Spinal cord (tissue), 10 donors: Measurements from ENCODE around the gene KIAA1210. TPM values are rescaled to one million over a fixed set of nuclear protein-coding genes. Genes with fewer than 3 reads are reported as not detected.
A peak's percentile ranks its signal among the peaks of the same experiment; 100 is the strongest.

Experiments
- DNase-seq, 6 donors: peaks; one replicate each; pipeline versions ENCODE4 v3.0.0 to v3.0.0-alpha.2; 2013 to 2015; ENCODE audit warnings: low spot score in 6 of 6, low read depth in 4 of 6
- H3K27ac ChIP-seq: one replicate; pipeline ENCODE4 v1.5.1; 2013; ENCODE audit warnings: low read depth, low read length, control low read depth
- H3K27me3 ChIP-seq: one replicate; pipeline ENCODE4 v1.6.1; 2013; ENCODE audit warnings: low read length; ENCODE audit not compliant: control insufficient read depth, insufficient read depth
- H3K36me3 ChIP-seq: one replicate; pipeline ENCODE4 v1.6.1; 2013; ENCODE audit warnings: low read length; ENCODE audit not compliant: control insufficient read depth, insufficient read depth
- H3K4me1 ChIP-seq: one replicate; pipeline ENCODE4 v1.6.1; 2013; ENCODE audit warnings: low read length; ENCODE audit not compliant: control insufficient read depth, insufficient read depth
- H3K4me3 ChIP-seq: one replicate; pipeline ENCODE4 v1.5.1; 2013; ENCODE audit warnings: low read depth, low read length, control low read depth
- H3K9me3 ChIP-seq: one replicate; pipeline ENCODE4 v1.6.1; 2013; ENCODE audit warnings: low read length; ENCODE audit not compliant: control insufficient read depth, insufficient read depth
- WGBS: methylation state at CpG from one replicate; pipeline ENCODE4 v1.1.5; 2013; ENCODE audit warnings: missing lambda C conversion rate; ENCODE audit not compliant: insufficient coverage; 5-methylcytosine and 5-hydroxymethylcytosine counted together
- long read RNA-seq, 4 donors: transcript quantifications; one replicate each; lab custom pipeline, GENCODE V29; 2026
- polyA plus RNA-seq, 2 donors: library from polyadenylated mRNA; unstranded; fragments of 120-200 nt; gene quantifications; one replicate each; pipeline ENCODE4 v1.2.1, GENCODE V29; 2013; ENCODE audit not compliant: insufficient read length in 2 of 2
- total RNA-seq, 2 donors: library from RNA; depleted of rRNA in 1 of 2; stranded (reverse); fragments of 120-200 nt in 1 of 2; fragments of >200 nt in 1 of 2; gene quantifications; one replicate each; pipeline versions ENCODE4 v1.2.3 to v1.2.4, GENCODE V29; 2013 to 2014
- donor health status: healthy.

Gene KIAA1210
- total RNA-seq: 1 to 10 TPM in 1 of 2 donors, under 1 TPM in 1; 0.69 to 2.1 TPM
- polyA plus RNA-seq: under 1 TPM; 0.11 to 0.29 TPM
- long read RNA-seq, donor 1: 0 reads
- long read RNA-seq, donor 2: 0 reads
- long read RNA-seq, donor 3: 0 reads
- long read RNA-seq, donor 4: 0 reads

GRCh38 chrX:119127650-119128049 is at the start of gene KIAA1210:
KIAA1210 (minus strand) TSS chrX:119127812; CDS start chrX:119123642, 4,170 bp downstream.
- Histone ChIP-seq H3K9me3 (no peaks in the 10 kb centered on the region), H3K4me1 (no peaks in the 10 kb centered on the region), H3K27me3 (no peaks in the 10 kb centered on the region), H3K27ac (no peak within 1 kb of the TSS), H3K4me3 (no peak within 1 kb of the TSS), H3K36me3 (no peaks in the 10 kb centered on the region)
- WGBS: 54% methylated on average over 5 of the region's 5 CpGs
- DNase-seq: no peak

DNA sequence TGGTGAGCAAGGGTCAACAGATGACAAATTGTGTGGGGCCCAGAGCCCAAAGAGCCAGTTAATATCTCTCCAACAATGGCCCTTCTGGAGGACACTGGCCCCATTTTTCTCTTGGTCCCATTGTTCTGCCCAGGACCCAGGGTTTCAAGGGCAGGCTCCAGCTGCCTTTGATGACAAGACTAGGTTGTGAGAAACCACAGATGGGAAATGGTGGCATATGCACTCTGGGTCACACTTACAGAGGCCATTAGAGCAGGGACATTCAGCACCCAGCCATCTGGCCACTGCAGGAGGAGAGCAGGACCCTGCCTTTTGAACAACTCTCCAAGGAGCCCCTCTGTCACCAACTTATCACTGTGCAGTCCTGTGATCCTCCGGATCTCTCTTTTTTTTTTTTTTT is 49.7 kb upstream of the KIAA1210 start:
- Histone ChIP-seq H3K9me3 (no peaks in the 10 kb centered on the region), H3K27me3 (no peaks in the 10 kb centered on the region)

DNA sequence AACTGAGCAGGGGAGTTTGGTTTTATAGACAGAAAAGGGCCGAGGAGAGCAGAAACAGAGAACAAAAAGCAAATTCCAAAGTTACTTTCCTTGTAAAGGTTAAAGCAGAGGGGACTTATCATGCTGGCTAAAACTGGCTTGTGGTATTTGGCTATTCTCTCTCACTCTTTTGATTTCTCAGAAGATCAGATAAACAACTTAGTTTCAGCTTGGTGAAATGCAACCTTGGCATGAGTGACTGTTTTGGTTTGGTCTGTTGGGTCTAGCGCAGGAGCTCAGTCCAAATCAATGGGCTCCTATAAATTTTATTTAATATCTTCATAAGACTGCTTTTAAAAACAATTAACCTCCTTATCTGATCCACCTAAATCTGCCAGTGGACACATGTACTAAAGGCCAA is 47.3 kb upstream of the KIAA1210 start:
- no peak overlapping the region for H3K4me3 ChIP-seq
- WGBS: no CpG with 5 or more reads among the region's 2 CpGs
- no peaks in the 10 kb centered on the region for H3K9me3 ChIP-seq
- DNase-seq: peak in 1 of 6 donors; percentile 13
- no peaks in the 10 kb centered on the region for H3K36me3 ChIP-seq
- no peaks in the 10 kb centered on the region for H3K4me1 ChIP-seq
- H3K27ac ChIP-seq: no peak overlapping the region
- no peaks in the 10 kb centered on the region for H3K27me3 ChIP-seq

More for the DNA sequence above, 49.7 kb upstream of the KIAA1210 start:
- WGBS: no CpG with 5 or more reads among the region's 1 CpG
- Histone ChIP-seq H3K4me3 (no peak overlapping the region), H3K4me1 (no peaks in the 10 kb centered on the region), H3K27ac (no peak overlapping the region), H3K36me3 (no peaks in the 10 kb centered on the region)
- no peak for DNase-seq

GRCh38 chrX:119168104-119168503 is 40.5 kb upstream of the KIAA1210 start:
- no peak overlapping the region for H3K4me3 ChIP-seq
- H3K9me3 ChIP-seq: no peaks in the 10 kb centered on the region
- no peak overlapping the region for H3K27ac ChIP-seq
- no peaks in the 10 kb centered on the region for H3K27me3 ChIP-seq
- DNase-seq: no peak
- WGBS: 24% methylated on average over 2 of the region's 2 CpGs
- no peaks in the 10 kb centered on the region for H3K36me3 ChIP-seq
- H3K4me1 ChIP-seq: no peaks in the 10 kb centered on the region

DNA sequence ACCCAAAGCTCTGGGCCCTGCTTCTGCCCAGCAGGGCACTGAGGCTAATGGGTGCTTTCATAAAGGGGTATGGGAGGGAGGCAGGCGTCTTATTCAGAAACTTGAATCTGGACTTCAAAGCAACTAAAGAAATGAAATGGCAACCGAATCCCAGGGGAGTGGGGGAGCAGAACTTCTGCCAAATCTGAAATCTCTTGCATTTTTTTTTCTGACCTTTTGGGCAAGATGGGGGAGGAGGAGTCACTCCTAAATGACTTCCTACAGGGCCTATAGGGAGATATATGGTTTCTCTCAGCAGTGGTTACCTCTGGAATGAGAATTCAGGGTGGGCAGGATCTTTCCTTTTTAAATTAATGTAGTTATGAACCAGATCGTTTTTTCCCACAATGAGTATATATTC is 30.6 kb upstream of the KIAA1210 start:
- H3K36me3 ChIP-seq: no peaks in the 10 kb centered on the region
- H3K27ac ChIP-seq: no peak overlapping the region
- 60% methylated on average over 1 of the region's 3 CpGs for WGBS
- H3K27me3 ChIP-seq: no peaks in the 10 kb centered on the region
- H3K4me3 ChIP-seq: no peak overlapping the region
- H3K9me3 ChIP-seq: no peaks in the 10 kb centered on the region
- no peak for DNase-seq
- H3K4me1 ChIP-seq: no peaks in the 10 kb centered on the region

- H3K36me3 ChIP-seq: no peaks in the 10 kb centered on the region
- no peaks in the 10 kb centered on the region for H3K4me1 ChIP-seq
- H3K27me3 ChIP-seq: no peaks in the 10 kb centered on the region
- no peaks in the 10 kb centered on the region for H3K9me3 ChIP-seq
- 80% methylated on average over 1 of the region's 1 CpG for WGBS
- H3K27ac ChIP-seq: no peak overlapping the region
- H3K4me3 ChIP-seq: no peak overlapping the region
- no peak for DNase-seq
Observed at GRCh38 chrX:119156241-119156640, 28.6 kb upstream of the KIAA1210 start.

DNA sequence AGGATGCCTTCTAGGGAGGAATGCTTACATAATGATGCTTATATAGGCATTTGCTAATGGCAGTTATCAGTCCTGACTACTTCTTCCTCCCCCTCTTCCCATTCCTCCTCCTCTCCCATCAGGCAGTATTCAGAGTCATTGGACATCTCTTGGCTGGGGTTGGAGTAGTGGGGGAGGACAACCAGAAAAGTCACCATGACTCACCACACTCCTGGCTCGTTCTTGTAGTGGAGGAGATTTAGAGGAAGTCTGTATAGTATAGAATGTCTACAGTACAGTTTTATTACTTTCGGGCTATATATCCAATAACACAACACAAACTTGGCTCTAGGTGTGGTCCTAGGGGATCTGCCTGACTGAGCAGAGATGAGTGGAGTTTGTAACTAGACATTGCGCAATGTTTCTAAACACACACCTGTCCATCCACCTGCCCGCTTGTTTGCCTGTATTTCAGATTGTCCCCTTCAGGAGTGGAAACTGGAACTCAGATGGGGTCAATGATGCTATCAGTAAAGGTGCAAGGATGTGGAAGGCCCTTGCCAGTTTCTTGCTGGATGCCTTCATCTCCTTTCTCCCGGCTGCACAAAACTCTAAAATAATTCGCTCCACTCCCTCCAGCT is 27.9 kb upstream of the KIAA1210 start:
- Histone ChIP-seq H3K4me1 (peaks cover 4% of the 10 kb centered on the region), H3K9me3 (no peaks in the 10 kb centered on the region), H3K27me3 (peaks cover 3% of the 10 kb centered on the region), H3K27ac (no peak overlapping the region), H3K4me3 (no peak overlapping the region), H3K36me3 (no peaks in the 10 kb centered on the region)
- no peak for DNase-seq
- 100% methylated on average over 1 of the region's 6 CpGs for WGBS

- Histone ChIP-seq H3K4me3 (no peak overlapping the region), H3K9me3 (no peaks in the 10 kb centered on the region), H3K27ac (no peak overlapping the region), H3K27me3 (peaks cover 7% of the 10 kb centered on the region), H3K4me1 (peaks cover 8% of the 10 kb centered on the region), H3K36me3 (no peaks in the 10 kb centered on the region)
- WGBS: 50% methylated on average over 8 of the region's 9 CpGs
- peak in 3 of 6 donors; percentile 2 to 60 (median 4) for DNase-seq
Observed at GRCh38 chrX:119151051-119151380, 23.4 kb upstream of the KIAA1210 start.

GRCh38 chrX:119150163-119151050 is 22.8 kb upstream of the KIAA1210 start:
- Histone ChIP-seq H3K4me3 (no peak overlapping the region), H3K27me3 (peaks cover 7% of the 10 kb centered on the region)
- DNase-seq: no peak

More at GRCh38 chrX:119150163-119151050, 22.8 kb upstream of the KIAA1210 start:
- Histone ChIP-seq H3K27ac (no peak overlapping the region), H3K36me3 (no peaks in the 10 kb centered on the region), H3K4me1 (peaks cover 8% of the 10 kb centered on the region), H3K9me3 (no peaks in the 10 kb centered on the region)
- 56% methylated on average over 42 of the region's 42 CpGs for WGBS
